HG03097 (cell line): ENCODE measurements around the gene CYB561.

Experiments
- ATAC-seq: cut with Tn5 transposase; IDR thresholded peaks from one replicate; pipeline ENCODE4 v1.9.1; 2021; ENCODE audit not compliant: unreplicated experiment, low FRiP score

The CYB561 gene, protein sequence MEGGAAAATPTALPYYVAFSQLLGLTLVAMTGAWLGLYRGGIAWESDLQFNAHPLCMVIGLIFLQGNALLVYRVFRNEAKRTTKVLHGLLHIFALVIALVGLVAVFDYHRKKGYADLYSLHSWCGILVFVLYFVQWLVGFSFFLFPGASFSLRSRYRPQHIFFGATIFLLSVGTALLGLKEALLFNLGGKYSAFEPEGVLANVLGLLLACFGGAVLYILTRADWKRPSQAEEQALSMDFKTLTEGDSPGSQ

DNA sequence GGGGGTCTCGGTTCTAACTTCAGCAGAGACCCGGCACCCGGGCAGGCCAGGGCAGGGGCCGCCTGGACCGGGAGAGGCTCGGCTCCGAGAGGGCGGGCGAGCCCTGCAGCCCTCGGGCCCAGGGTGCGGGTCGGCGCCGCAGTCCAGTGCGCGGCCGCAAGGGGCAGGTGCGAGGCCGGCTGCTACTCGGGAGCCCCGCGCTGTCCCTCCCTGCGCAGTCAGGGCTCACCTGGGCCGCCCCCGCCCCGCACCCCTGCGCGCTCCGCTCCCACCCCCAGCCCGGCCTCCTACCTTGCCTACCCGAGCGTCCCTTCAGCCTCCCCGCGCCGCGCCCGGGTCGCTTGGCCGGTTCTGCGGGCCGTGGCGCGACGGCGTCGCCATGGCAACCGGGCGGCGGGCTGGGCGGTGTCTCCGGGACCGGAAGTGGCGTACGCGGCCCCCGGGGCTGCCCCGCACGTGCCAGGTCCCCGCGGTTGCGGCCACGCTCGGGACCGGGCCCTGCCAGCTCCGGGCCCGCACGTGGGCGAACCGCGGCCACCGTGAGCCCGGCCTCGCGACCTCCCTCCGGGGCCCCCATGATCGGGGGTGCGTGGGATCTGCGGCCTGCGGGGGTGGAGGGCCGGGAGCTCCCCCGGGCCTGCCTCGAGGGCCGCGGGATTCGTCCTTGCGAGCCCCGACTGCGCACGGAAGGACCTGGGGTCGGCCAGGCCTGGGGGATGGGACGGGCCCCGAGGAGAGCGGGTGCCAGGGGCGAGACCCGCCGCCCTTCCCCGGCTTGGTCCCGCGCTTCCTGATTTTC, at the start of gene CYB561:
CYB561 (minus strand) TSS at position 353 of the 799 bp plus-strand sequence. CDS start 8,759 bp downstream, outside the sequence.
- ATAC-seq, result peak; percentile 52

DNA sequence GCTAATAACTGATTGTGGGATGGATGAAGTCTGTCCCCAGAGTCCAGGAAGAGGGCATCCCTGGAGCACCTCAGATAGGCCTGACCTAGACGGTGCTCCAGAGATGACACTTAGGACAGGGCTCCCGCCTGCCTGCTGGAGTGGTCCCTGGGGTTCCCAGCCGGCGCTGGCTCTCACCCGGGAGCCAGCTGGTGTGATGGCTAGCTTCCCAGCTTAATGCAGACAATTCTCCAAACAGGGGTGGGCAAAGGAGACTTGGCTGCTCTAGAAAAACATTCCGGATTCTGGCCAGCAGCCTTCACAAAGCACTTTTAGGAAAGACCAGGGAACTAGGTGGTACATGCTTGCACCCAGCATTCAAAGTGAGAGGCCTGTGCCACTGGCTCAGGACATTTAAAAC, 49.4 kb upstream of the CYB561 start:
- ATAC-seq, result no peak

DNA sequence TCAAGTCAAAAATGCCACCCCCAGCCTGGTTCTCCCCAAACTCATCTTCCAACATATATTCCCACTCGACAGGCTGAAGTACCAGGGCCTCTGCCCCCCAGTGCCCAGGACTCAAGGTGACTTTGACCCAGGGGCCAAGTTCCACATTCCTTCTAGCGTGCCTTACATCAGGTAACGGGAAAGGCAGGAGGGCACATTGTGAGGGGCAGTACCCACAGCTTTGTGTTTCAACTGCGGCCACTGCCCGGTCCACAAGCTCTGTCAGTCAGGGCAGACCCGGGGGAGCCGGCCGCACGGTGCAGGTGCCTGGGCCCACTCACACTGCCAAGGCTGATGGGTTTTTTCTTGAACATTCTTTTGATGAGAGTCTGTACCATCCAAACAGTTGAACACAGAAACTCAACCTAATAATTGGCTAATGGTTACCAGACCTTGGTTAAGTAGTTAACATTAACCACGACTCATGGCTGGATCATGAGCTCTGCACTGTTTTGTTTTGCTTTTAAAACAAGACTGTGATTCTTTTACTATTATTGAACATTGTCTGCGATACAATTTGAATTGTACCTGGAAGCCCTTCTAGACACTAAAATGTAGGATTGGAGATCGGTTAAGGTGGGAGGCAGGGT, 48.3 kb upstream of the CYB561 start:
- ATAC-seq, result no peak

DNA sequence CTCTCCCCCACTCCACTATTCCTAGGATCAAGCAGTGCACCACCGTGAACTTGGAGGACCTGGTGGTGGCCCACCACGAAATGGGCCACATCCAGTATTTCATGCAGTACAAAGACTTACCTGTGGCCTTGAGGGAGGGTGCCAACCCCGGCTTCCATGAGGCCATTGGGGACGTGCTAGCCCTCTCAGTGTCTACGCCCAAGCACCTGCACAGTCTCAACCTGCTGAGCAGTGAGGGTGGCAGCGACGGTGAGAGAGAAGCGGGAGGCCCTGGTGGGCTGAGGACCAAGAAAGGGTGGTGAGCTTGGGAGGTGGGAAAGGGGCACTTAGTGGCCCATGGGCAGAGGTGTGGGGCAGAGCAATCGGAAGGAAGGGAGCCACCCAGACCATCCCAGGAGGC, 47.3 kb upstream of the CYB561 start:
- ATAC-seq, result no peak

DNA sequence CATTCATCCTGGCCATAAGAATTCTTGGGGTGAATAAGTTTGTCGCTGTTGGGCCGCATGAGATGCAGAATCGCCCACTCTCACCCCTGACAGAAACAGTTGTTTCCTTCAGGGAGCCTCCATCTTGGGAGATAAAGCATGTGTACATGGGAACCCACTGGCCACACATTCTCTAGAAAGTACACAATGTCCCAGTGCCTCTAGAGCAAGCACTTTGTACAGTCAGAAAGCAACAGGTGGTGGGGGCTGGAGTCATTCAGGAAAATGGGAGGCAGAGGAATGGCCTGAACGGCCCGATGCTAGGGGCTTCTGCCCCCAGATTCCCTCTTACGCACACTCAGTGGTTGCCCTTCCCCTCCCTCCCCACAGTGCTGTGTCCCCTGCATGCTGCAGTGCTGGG, 46.8 kb upstream of the CYB561 start:
- ATAC-seq, result no peak

DNA sequence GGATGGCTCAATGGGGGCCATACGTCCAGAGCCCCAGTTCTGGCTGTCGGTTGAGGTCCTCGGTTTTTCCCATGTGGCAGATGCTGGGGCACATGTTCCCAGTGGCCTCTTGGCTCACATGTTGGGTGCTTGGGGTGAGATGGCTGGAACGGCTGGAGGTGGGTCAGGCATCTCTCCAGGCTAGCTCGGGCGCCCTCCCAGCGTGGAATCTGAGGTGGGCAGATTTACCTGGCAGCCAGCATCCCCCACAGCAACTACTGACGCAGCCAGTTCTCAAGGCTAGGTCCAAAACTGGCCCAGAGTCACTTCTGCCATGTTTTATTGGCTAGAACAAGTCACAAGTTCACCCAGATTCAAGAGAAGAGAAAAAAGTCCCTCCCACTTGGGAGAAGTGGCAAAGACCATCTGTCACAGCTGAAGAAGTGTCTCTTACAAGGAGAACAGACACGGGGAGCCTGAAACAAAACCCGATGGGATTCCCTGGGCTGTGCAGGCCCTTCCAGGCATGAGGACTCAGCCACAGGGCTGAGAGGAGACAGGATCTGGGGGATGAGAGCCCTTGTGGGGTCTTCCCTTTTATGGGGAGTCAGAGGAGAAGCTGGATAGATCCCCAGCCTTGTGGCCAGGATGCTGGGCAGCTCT, 46.0 kb upstream of the CYB561 start:
- no peak for ATAC-seq

DNA sequence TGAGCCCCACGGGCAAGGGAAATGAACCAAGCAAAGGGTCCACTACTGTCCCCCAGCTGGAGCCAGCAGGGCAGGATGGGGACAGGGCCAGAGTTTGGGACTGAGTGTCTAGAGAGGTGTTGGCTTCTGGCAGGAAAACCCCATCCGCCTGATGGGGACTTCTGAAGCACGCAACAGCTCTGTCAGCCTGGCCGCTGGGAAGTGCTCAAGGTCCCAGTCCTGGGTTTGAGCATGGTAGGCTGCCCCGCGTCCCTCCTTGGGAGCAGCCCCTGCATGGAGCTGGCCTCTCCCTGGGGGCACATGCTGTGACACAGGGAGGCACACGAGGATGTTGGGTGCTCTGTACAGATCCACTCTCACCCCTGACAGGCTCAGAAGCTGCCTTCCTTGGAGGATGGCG, 45.3 kb upstream of the CYB561 start:
- ATAC-seq, result no peak

DNA sequence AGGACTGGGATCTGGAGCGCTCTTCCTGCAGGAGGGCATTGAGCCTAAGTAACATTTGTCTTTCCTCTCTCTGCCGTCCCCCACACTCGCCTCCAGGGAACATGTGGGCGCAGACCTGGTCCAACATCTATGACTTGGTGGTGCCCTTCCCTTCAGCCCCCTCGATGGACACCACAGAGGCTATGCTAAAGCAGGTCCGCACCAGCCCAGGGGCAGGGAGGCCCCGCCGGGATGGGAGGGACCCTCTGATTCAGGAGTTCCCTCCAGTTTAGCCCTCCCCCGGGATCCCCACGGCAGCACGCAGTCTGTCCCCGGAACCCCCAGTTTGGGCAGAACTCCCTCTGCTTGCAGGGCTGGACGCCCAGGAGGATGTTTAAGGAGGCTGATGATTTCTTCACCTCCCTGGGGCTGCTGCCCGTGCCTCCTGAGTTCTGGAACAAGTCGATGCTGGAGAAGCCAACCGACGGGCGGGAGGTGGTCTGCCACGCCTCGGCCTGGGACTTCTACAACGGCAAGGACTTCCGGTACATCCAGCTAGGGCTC, 44.8 kb upstream of the CYB561 start:
- no peak for ATAC-seq

DNA sequence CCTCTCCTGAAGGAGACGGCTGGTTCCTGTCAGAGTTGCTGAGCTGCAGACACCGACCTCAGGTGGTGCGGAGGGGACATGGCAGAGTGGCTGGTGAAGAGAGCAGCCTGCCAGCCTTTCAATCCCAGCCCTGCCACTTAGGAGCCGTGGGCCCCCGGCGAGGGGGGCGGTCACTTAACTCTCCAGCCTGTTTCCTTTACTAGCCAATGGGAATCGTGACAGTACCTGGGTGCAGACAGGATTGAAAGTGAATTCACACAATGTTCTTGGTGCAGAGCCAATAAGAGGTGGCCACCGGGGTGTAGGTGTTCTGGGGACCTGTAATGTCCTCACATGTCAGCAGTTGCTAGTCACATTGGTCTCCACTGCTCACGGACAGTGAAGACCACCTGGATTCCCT, 44.2 kb upstream of the CYB561 start:
- no peak for ATAC-seq

DNA sequence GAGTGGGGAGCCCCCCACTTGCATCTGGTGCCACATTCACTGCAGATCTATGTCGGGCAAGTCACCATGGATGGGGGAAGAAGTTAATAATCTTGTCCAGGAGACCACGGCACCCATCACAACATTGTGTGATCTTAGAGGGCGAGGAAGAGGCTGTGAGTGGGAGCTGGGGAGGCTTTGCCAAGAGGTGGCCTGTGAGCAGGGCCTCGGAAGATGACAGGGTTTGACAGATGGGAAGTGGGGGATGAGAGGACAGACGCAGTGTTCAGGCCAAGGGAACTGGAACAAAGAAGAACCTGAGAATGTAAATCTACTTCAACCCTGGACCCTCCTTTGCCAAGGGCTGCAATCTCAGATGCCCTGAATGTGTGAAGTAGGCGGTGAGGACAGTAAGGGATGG, 43.2 kb upstream of the CYB561 start:
- ATAC-seq, result no peak

DNA sequence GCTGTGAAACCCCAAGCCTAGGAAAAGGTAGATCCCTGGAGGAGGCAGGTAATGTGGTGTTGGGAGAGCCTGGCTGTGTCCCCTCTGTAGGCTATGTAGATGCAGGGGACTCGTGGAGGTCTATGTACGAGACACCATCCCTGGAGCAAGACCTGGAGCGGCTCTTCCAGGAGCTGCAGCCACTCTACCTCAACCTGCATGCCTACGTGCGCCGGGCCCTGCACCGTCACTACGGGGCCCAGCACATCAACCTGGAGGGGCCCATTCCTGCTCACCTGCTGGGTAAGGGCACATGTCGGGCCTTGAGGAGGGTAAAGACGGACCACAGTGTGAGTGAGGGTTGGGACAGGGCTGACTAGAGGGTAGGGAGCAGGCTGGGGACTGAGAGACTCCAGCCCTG, 42.7 kb upstream of the CYB561 start:
- no peak for ATAC-seq

DNA sequence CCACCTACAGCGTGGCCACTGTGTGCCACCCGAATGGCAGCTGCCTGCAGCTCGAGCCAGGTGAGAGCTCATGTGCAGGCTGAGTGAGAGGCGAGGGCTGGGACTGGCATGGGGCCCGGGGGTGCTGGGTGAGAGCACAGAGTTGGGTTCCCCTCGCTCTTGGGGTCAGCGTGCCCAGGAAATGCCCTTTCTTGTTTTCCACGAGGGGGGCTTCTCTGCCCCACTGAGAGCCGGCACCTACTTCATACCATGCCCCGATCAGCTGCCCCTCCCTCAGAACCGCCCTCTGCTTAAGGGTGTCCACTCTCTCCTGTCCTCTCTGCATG, 40.9 kb upstream of the CYB561 start:
- ATAC-seq, result no peak

DNA sequence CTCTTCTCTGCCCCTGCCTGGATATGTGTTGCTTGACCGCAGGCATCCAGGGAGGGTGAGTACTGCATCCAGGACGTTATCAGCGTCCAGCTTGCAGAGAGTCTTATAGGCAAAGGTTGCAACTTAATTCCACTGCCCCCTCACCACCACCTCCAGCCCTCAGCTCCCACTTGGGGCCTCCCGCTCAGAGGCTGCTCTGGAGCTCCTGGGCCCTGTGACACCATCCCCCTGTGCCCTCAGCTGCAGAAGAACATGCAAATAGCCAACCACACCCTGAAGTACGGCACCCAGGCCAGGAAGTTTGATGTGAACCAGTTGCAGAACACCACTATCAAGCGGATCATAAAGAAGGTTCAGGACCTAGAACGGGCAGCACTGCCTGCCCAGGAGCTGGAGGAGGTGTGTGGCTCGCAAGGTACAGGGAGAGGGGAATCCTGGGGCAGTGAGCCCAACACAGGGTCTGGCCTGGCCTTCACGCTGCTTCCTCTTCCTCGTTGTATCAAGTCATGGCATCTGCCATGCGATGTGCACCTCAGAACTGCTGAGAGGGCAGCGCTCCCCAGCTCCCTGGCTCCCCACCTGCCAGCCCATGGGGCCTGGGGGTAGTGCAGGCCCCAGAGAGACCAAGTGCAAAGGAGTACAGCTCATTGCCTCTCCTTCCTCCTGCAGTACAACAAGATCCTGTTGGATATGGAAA, 40.4 kb upstream of the CYB561 start:
- no peak for ATAC-seq

DNA sequence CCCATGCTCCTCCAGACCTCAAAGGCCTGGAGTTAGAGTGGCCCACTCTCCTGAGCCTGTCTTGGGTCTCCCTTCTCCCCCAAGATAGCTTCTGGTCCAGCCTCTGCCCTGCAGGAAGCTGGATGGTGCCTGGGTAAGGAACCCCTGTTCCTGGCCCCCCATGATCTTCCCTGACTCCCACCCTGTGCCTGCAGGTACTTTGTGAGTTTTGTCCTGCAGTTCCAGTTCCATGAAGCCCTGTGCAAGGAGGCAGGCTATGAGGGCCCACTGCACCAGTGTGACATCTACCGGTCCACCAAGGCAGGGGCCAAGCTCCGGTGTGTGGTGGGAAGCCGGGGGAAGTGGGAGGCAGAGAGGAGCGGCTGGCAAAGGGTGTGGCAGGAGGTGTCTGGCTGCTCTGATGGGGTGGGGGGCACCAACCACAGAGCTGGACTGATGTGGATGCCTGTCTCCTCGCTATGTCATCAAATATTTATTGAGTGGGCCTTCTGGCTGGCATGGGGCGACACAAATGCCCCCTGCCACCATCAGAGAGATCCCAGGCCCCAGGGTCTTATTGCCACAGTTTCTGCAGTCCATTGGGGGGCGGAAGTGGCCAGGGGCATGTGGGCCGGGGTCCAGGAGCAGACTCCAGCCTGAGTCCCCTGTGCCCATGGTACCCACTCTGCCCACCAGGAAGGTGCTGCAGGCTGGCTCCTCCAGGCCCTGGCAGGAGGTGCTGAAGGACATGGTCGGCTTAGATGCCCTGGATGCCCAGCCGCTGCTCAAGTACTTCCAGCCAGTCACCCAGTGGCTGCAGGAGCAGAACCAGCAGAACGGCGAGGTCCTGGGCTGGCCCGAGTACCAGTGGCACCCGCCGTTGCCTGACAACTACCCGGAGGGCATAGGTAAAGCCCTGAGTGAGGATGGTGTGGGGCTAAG, 37.8 kb upstream of the CYB561 start:
- no peak for ATAC-seq

DNA sequence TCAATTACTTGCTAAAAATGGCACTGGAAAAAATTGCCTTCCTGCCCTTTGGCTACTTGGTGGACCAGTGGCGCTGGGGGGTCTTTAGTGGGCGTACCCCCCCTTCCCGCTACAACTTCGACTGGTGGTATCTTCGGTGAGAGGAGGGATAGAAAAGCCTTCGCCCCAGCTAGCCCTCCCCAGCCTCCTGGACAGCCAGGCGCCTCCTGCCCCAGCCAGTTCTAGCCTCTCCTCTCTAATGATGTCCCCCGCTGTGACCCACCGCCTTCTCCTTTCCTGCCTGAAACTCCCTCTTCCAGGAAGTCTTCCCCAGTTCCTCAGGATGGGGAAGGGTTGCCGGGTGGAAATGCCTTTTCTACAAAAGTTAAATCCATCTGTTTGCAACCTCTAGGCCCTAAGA, 36.9 kb upstream of the CYB561 start:
- ATAC-seq, result no peak

DNA sequence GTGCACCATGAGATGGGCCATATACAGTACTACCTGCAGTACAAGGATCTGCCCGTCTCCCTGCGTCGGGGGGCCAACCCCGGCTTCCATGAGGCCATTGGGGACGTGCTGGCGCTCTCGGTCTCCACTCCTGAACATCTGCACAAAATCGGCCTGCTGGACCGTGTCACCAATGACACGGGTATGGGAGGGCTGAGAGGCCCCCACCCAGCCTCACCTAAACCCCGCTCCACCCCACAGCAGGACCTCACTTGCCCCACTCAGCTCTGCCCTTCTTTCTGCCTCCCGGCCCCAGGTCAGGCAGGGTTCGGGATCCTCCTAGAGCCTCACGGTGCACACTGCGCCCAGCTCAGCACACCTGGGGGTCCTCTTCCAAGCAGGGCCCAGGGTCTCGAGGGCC, 36.4 kb upstream of the CYB561 start:
- no peak for ATAC-seq

DNA sequence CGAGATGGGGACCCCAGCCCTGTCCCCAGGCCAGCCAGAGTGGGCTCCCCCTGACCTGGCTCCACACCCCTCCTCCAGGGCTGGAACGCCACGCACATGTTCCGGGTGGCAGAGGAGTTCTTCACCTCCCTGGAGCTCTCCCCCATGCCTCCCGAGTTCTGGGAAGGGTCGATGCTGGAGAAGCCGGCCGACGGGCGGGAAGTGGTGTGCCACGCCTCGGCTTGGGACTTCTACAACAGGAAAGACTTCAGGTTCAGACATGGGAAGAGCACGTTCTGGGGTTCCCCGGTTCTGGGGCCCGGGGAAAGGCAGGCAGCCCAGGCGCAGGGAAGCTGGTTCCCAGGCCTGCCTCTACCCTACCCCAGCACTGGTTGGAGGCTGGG, 35.4 kb upstream of the CYB561 start:
- ATAC-seq, result no peak

DNA sequence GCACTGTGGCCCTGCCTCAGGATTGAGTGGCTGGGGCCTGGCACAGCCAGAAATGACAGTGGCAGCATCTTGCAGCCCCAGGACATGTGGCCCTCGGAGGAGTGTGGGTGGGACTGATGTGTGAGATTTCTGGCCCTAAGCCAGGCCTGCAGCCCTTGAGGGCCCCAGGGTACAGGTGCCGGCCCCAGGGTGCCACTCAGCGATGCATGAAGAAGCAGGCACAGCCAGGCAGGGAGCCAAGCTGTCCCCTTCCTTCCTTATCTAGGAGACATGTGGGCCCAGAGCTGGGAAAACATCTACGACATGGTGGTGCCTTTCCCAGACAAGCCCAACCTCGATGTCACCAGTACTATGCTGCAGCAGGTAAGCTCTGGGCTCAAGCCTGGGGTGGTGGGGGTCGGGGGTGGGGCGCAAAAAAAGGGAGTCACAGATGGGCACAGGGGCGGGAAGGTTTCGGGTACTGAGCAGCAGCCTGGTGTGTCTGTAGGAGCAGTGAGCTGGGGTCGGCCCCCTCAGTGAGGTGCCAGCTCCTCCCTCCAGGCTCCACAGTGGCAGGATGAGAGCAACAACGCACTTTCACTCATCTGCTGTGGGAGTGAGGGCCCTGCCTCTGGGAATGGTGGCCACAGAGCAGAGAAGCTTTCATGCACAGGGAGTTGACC, 34.9 kb upstream of the CYB561 start:
- ATAC-seq, result no peak

DNA sequence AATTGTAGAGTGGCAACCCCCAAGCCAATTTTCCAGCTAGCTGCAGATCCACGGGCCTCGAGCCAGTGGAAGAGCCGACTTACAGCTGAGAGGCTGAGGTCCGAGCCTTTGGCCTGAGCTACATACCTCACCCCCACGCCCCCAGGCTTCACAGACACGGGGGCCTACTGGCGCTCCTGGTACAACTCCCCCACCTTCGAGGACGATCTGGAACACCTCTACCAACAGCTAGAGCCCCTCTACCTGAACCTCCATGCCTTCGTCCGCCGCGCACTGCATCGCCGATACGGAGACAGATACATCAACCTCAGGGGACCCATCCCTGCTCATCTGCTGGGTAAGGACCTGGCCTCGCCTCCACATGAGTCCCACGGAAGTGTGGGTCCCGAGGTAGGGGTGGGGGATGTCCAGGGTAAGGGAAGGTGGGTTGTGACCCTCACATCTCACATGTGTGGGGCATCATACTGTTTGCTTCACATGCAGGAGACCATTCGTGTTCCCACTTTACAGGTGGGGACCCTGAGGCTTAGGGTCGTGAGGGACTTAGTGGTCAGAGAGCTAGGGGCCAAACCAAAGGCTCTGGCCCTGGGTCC, 34.2 kb upstream of the CYB561 start:
- no peak for ATAC-seq
